Measurements from ENCODE around the gene LDLRAD4. TPM values are rescaled to one million over a fixed set of nuclear protein-coding genes. Genes with fewer than 3 reads are reported as not detected.

LDLRAD4 gene
- polyA plus RNA-seq, 1 of the 3 experiments (the other 2 are of a cell fraction) = 0.16 TPM

DNA sequence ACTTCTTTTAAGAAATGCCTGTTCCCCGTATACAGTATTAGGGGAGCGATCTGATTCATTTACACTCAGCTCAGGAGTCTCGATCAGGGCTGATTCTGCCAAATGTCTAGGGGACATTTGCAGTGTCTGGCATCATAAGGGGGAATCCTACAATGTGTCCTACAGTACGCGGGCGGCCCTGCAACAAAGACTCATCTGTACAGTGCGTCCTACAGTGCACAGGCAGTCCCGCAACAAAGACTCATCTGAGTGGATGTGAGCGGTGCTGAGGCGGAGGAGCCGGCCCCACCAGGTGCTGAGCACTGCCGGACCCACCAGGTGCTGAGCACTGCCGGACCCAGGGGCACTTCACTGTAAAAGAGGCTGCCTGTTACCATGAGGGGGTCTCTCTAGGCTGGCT lies 405.3 kb downstream of the LDLRAD4 start:
- no peaks in the 10 kb centered on the region for H3K9me2 ChIP-seq
- H3K4me1 ChIP-seq (ENCODE audit: control insufficient read depth in 1 of 2, insufficient read depth in 2 of 2, low read depth in 1 of 2, low read length in 1 of 2) = peaks cover 0 to 29% of the 10 kb centered on the region in 2 experiments; a peak in 1 of 4 replicates
- no peaks in the 10 kb centered on the region for H4K20me1 ChIP-seq (ENCODE audit: insufficient read depth)
- H3K79me2 ChIP-seq (ENCODE audit: insufficient read depth) = no peaks in the 10 kb centered on the region
- ChIA-PET CTCF (interaction anchor here (1.0 to 1.6 kb wide), 2 partner anchors 66 to 408 kb away, joined by 5 to 6 read pairs; no protein-coding TSS in a partner anchor), POLR2A (no interaction called here)
- H3F3A ChIP-seq (replicated peaks; ENCODE audit: insufficient read depth) = no peaks in the 10 kb centered on the region
- no peaks in the 10 kb centered on the region for H3K27me3 ChIP-seq (ENCODE audit: insufficient read depth)
- 75% methylated on average over 13 of the region's 13 CpGs for WGBS (ENCODE audit: low lambda C conversion rate)
- no peaks in the 10 kb centered on the region for H3K9me3 ChIP-seq
- DNase-seq = no peak
- H3K4me3 ChIP-seq (ENCODE audit: low read depth in 2 of 2, low read length in 1 of 2) = no peak overlapping the region
- no peak overlapping the region for H3K9ac ChIP-seq
- H2AFZ ChIP-seq (ENCODE audit: low read depth) = no peak overlapping the region
- no peaks in the 10 kb centered on the region for H3K36me3 ChIP-seq (replicated peaks in 1 of 2; ENCODE audit: control insufficient read depth in 1 of 2, insufficient read depth in 2 of 2, low read length in 1 of 2)
- TF ChIP-seq YY1 (IDR thresholded peaks at IDR 0.05; ENCODE audit: low read depth) (no peak), NFIC (IDR thresholded peaks at IDR 0.05; ENCODE audit: borderline replicate concordance) (no peak), EZH2phosphoT487 (IDR thresholded peaks at IDR 0.05; ENCODE audit: borderline replicate concordance, low read depth) (no peak), TAF1 (IDR thresholded peaks at IDR 0.05; ENCODE audit: borderline replicate concordance, low read depth, low read length) (no peak), TCF12 (IDR thresholded peaks at IDR 0.05) (no peak), JUND (IDR thresholded peaks at IDR 0.05) (no peak), FOXM1 (IDR thresholded peaks at IDR 0.05; ENCODE audit: low read depth) (no peak), TEAD4 (IDR thresholded peaks at IDR 0.05; ENCODE audit: borderline replicate concordance, insufficient read depth) (no peak), MXI1 (IDR thresholded peaks at IDR 0.05; ENCODE audit: low read depth, low read length) (no peak), POLR2AphosphoS5 (IDR thresholded peaks at IDR 0.05; ENCODE audit: low read depth, low read length) (no peak), MEF2A (IDR thresholded peaks at IDR 0.05; ENCODE audit: borderline replicate concordance, low read depth) (no peak)
- TF ChIP-seq, protein P1, sequence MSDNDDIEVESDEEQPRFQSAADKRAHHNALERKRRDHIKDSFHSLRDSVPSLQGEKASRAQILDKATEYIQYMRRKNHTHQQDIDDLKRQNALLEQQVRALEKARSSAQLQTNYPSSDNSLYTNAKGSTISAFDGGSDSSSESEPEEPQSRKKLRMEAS (IDR thresholded peaks at IDR 0.05; ENCODE audit: low read depth) = no peak
- TF ChIP-seq, protein P2, sequence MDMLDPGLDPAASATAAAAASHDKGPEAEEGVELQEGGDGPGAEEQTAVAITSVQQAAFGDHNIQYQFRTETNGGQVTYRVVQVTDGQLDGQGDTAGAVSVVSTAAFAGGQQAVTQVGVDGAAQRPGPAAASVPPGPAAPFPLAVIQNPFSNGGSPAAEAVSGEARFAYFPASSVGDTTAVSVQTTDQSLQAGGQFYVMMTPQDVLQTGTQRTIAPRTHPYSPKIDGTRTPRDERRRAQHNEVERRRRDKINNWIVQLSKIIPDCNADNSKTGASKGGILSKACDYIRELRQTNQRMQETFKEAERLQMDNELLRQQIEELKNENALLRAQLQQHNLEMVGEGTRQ (IDR thresholded peaks at IDR 0.05; ENCODE audit: borderline replicate concordance, low read depth, low read length) = no peak
- TF ChIP-seq, protein P3, sequence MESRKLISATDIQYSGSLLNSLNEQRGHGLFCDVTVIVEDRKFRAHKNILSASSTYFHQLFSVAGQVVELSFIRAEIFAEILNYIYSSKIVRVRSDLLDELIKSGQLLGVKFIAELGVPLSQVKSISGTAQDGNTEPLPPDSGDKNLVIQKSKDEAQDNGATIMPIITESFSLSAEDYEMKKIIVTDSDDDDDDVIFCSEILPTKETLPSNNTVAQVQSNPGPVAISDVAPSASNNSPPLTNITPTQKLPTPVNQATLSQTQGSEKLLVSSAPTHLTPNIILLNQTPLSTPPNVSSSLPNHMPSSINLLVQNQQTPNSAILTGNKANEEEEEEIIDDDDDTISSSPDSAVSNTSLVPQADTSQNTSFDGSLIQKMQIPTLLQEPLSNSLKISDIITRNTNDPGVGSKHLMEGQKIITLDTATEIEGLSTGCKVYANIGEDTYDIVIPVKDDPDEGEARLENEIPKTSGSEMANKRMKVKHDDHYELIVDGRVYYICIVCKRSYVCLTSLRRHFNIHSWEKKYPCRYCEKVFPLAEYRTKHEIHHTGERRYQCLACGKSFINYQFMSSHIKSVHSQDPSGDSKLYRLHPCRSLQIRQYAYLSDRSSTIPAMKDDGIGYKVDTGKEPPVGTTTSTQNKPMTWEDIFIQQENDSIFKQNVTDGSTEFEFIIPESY (IDR thresholded peaks at IDR 0.05; ENCODE audit: borderline replicate concordance, low read depth) = no peak
- TF ChIP-seq, protein P4, sequence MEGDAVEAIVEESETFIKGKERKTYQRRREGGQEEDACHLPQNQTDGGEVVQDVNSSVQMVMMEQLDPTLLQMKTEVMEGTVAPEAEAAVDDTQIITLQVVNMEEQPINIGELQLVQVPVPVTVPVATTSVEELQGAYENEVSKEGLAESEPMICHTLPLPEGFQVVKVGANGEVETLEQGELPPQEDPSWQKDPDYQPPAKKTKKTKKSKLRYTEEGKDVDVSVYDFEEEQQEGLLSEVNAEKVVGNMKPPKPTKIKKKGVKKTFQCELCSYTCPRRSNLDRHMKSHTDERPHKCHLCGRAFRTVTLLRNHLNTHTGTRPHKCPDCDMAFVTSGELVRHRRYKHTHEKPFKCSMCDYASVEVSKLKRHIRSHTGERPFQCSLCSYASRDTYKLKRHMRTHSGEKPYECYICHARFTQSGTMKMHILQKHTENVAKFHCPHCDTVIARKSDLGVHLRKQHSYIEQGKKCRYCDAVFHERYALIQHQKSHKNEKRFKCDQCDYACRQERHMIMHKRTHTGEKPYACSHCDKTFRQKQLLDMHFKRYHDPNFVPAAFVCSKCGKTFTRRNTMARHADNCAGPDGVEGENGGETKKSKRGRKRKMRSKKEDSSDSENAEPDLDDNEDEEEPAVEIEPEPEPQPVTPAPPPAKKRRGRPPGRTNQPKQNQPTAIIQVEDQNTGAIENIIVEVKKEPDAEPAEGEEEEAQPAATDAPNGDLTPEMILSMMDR (IDR thresholded peaks at IDR 0.05) = no peak
- TF ChIP-seq, protein P5, sequence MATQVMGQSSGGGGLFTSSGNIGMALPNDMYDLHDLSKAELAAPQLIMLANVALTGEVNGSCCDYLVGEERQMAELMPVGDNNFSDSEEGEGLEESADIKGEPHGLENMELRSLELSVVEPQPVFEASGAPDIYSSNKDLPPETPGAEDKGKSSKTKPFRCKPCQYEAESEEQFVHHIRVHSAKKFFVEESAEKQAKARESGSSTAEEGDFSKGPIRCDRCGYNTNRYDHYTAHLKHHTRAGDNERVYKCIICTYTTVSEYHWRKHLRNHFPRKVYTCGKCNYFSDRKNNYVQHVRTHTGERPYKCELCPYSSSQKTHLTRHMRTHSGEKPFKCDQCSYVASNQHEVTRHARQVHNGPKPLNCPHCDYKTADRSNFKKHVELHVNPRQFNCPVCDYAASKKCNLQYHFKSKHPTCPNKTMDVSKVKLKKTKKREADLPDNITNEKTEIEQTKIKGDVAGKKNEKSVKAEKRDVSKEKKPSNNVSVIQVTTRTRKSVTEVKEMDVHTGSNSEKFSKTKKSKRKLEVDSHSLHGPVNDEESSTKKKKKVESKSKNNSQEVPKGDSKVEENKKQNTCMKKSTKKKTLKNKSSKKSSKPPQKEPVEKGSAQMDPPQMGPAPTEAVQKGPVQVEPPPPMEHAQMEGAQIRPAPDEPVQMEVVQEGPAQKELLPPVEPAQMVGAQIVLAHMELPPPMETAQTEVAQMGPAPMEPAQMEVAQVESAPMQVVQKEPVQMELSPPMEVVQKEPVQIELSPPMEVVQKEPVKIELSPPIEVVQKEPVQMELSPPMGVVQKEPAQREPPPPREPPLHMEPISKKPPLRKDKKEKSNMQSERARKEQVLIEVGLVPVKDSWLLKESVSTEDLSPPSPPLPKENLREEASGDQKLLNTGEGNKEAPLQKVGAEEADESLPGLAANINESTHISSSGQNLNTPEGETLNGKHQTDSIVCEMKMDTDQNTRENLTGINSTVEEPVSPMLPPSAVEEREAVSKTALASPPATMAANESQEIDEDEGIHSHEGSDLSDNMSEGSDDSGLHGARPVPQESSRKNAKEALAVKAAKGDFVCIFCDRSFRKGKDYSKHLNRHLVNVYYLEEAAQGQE (IDR thresholded peaks at IDR 0.05; ENCODE audit: low read depth, low read length) = no peak
- TF ChIP-seq, protein P6, sequence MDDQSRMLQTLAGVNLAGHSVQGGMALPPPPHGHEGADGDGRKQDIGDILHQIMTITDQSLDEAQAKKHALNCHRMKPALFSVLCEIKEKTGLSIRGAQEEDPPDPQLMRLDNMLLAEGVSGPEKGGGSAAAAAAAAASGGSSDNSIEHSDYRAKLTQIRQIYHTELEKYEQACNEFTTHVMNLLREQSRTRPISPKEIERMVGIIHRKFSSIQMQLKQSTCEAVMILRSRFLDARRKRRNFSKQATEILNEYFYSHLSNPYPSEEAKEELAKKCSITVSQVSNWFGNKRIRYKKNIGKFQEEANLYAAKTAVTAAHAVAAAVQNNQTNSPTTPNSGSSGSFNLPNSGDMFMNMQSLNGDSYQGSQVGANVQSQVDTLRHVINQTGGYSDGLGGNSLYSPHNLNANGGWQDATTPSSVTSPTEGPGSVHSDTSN (IDR thresholded peaks at IDR 0.05) = no peak
- no peak overlapping the region for H3K27ac ChIP-seq (ENCODE audit: low read depth in 2 of 2, low read length in 1 of 2)
- no peak overlapping the region for H3K4me2 ChIP-seq

All from SK-N-SH (cell line).